ES-I3 (cell line): ENCODE measurements around the gene OXGR1.

Experiments used
- H3K36me3 ChIP-seq: 2 replicates; pipeline ENCODE4 v1.6.1; 2013; ENCODE audit warnings: mild to moderate bottlenecking, low read length, control low read depth, moderate library complexity; ENCODE audit not compliant: insufficient read depth
- H3K4me1 ChIP-seq: 2 replicates; pipeline ENCODE4 v1.6.1; 2013; ENCODE audit warnings: mild to moderate bottlenecking, control low read depth, low read length; ENCODE audit not compliant: insufficient read depth
- H3K9ac ChIP-seq: 2 replicates; pipeline ENCODE4 v1.6.1; 2013; ENCODE audit warnings: low read depth, mild to moderate bottlenecking, low read length, moderate library complexity
- H3K9me3 ChIP-seq: 2 replicates; pipeline ENCODE4 v1.6.1; 2013; ENCODE audit warnings: mild to moderate bottlenecking, low read length, moderate library complexity; ENCODE audit not compliant: control insufficient read depth, insufficient read depth

OXGR1 gene

GRCh38 chr13:96960379-96960778 is 33.9 kb downstream of the OXGR1 start:
- Histone ChIP-seq H3K4me1 (no peaks in the 10 kb centered on the region), H3K9me3 (no peaks in the 10 kb centered on the region), H3K9ac (no peak overlapping the region), H3K36me3 (no peaks in the 10 kb centered on the region)

DNA sequence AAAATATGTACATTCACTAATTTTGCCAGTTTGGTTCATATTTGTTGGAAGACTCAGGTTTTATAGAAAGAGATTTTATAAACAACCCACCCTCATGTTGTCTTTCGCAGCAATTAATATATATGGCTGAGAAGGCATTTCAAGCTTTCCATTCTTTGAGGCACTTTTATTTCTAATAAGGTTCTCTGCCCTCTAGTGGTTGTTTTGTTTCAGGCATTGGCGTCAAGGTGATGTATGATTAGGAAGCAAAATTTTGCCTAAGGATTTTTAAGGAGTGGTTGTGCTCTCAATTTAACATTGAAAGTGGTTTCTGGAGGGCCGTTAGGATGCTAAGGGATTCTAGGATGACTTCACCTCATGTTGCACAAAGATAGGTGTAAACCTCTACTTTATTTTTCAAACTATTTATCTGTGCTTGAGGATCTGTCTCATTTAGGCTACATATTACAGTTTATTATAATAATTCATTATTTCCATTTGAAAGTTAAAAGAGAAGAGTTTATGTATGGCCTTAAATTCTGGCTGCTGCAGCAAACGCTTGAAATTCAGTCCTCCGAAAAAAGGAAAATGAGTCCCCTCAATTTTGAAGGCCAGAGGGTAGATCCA is 35.9 kb downstream of the OXGR1 start:
- Histone ChIP-seq H3K9me3 (no peaks in the 10 kb centered on the region), H3K4me1 (no peaks in the 10 kb centered on the region), H3K36me3 (no peaks in the 10 kb centered on the region), H3K9ac (no peak overlapping the region)

- no peaks in the 10 kb centered on the region for H3K4me1 ChIP-seq
- no peak overlapping the region for H3K9ac ChIP-seq
- no peaks in the 10 kb centered on the region for H3K9me3 ChIP-seq
- no peaks in the 10 kb centered on the region for H3K36me3 ChIP-seq
These were observed 41.7 kb downstream of the OXGR1 start for GRCh38 chr13:96952595-96952994.

DNA sequence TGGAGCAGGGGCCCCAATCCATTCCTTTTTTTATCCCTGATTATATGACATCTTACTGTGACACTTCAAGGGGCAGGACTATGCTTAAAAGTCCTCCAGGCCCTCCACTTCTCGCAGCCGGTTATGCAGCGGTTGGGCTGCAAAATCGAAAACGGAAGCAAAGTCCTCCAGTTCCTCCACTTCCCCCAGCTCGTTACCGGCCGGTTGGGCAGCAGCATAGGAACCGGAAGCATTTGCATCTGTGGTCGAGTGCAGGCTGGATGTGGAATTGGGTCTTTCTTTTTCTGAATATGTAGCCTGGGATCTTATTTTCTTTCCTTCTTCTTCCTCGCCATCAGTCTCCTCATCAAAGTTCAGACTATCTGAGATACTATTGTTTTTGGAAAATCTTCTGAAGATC is 46.1 kb downstream of the OXGR1 start:
- Histone ChIP-seq H3K9ac (no peak overlapping the region), H3K9me3 (no peaks in the 10 kb centered on the region), H3K4me1 (no peaks in the 10 kb centered on the region), H3K36me3 (no peaks in the 10 kb centered on the region)

GRCh38 chr13:96947343-96947910 is 46.8 kb downstream of the OXGR1 start:
- no peaks in the 10 kb centered on the region for H3K36me3 ChIP-seq
- H3K9ac ChIP-seq: no peak overlapping the region
- H3K9me3 ChIP-seq: no peaks in the 10 kb centered on the region
- no peaks in the 10 kb centered on the region for H3K4me1 ChIP-seq

GRCh38 chr13:96946709-96947311 is 47.5 kb downstream of the OXGR1 start:
- Histone ChIP-seq H3K9me3 (no peaks in the 10 kb centered on the region), H3K9ac (no peak overlapping the region), H3K4me1 (no peaks in the 10 kb centered on the region), H3K36me3 (no peaks in the 10 kb centered on the region)

GRCh38 chr13:96940961-96941360 is 53.3 kb downstream of the OXGR1 start:
- no peaks in the 10 kb centered on the region for H3K4me1 ChIP-seq
- no peak overlapping the region for H3K9ac ChIP-seq

DNA sequence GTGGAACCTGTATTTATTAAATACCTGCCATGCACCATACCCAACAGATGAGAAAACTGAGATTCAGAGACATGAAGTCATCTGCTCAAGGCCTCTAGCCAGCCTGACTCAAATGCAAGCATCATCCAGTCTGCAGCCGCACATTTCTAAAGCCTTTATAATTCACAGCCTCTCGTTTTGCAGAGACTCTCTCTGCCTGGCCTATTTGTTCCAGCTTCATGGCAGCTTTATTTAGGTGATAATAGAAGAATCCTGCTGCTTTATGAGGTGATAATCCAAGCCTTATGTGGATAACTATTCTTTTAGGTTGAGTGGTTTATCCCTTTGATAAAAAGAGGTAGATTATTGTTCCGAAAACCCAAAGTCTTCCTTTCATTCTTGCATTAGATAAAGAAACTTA is 58.4 kb downstream of the OXGR1 start:
- Histone ChIP-seq H3K9me3 (no peaks in the 10 kb centered on the region), H3K36me3 (no peaks in the 10 kb centered on the region), H3K4me1 (no peaks in the 10 kb centered on the region), H3K9ac (no peak overlapping the region)

More at GRCh38 chr13:96940961-96941360, 53.3 kb downstream of the OXGR1 start:
- Histone ChIP-seq H3K36me3 (no peaks in the 10 kb centered on the region), H3K9me3 (no peaks in the 10 kb centered on the region)
